Stimulated activated CD8-positive, alpha-beta memory T cell treated with anti-CD3 and anti-CD28 coated beads, Interleukin-12 subunit alpha, Interleukin-12 subunit beta, amount 100 ng/mL, for 24 hours (primary cell): ENCODE measurements around the gene SLC8A1.

Source experiments
- DNase-seq: peaks from one replicate; pipeline ENCODE4 v3.0.0-alpha.2; 2020; ENCODE audit errors: extremely low read depth

SLC8A1 gene

GRCh38 chr2:40353231-40353630 lies 98.7 kb downstream of the SLC8A1 start:
- no peak for DNase-seq

- no peak for DNase-seq
These were observed 99.2 kb downstream of the SLC8A1 start for GRCh38 chr2:40352703-40353099.

GRCh38 chr2:40352041-40352702 lies 99.7 kb downstream of the SLC8A1 start:
- no peak for DNase-seq

- no peak for DNase-seq
These were observed 103.2 kb downstream of the SLC8A1 start for GRCh38 chr2:40348665-40349064.

GRCh38 chr2:40348038-40348437 lies 103.9 kb downstream of the SLC8A1 start:
- DNase-seq, result no peak

- no peak for DNase-seq
These were observed 105.1 kb downstream of the SLC8A1 start for GRCh38 chr2:40346535-40347354.

- DNase-seq, result no peak
These were observed 107.5 kb downstream of the SLC8A1 start for GRCh38 chr2:40344364-40344763.

GRCh38 chr2:40343902-40344301 lies 108.0 kb downstream of the SLC8A1 start:
- DNase-seq, result no peak

GRCh38 chr2:40341198-40341597 lies 110.7 kb downstream of the SLC8A1 start:
- DNase-seq, result no peak

- DNase-seq, result no peak
These were observed 112.9 kb downstream of the SLC8A1 start for GRCh38 chr2:40339026-40339425.

GRCh38 chr2:40332191-40332826 lies 119.6 kb downstream of the SLC8A1 start:
- no peak for DNase-seq

- DNase-seq, result no peak
These were observed 121.8 kb downstream of the SLC8A1 start for GRCh38 chr2:40330096-40330495.

- no peak for DNase-seq
These were observed 122.2 kb downstream of the SLC8A1 start for GRCh38 chr2:40329739-40330030.

GRCh38 chr2:40325116-40325515 lies 126.8 kb downstream of the SLC8A1 start:
- DNase-seq, result no peak

GRCh38 chr2:40324656-40325055 lies 127.2 kb downstream of the SLC8A1 start:
- DNase-seq, result no peak

GRCh38 chr2:40321822-40322221 lies 130.1 kb downstream of the SLC8A1 start:
- no peak for DNase-seq

- no peak for DNase-seq
These were observed 130.8 kb downstream of the SLC8A1 start for GRCh38 chr2:40321016-40321623.

GRCh38 chr2:40318921-40319320 lies 133.0 kb downstream of the SLC8A1 start:
- DNase-seq, result no peak

GRCh38 chr2:40317761-40318160 lies 134.1 kb downstream of the SLC8A1 start:
- DNase-seq, result no peak

GRCh38 chr2:40317046-40317445 lies 134.8 kb downstream of the SLC8A1 start:
- no peak for DNase-seq

GRCh38 chr2:40316620-40317019 lies 135.3 kb downstream of the SLC8A1 start:
- no peak for DNase-seq

GRCh38 chr2:40315683-40316082 lies 136.2 kb downstream of the SLC8A1 start:
- no peak for DNase-seq

- no peak for DNase-seq
These were observed 140.9 kb downstream of the SLC8A1 start for GRCh38 chr2:40311026-40311425.
